HG02798 (cell line): ENCODE results near the gene SLFN11.
"Not testable (repeated sequence)": the region's sequence is repeated elsewhere in the genome, so short reads cannot be mapped to it uniquely, and the experiment has no call there.

Source experiments
- ATAC-seq: cut with Tn5 transposase; IDR thresholded peaks from one replicate; pipeline ENCODE4 v1.9.1; 2021; ENCODE audit warnings: mild to moderate bottlenecking; ENCODE audit not compliant: unreplicated experiment, poor library complexity

Gene SLFN11

GRCh38 chr17:35312346-35312745 lies 61.1 kb downstream of the SLFN11 start:
- ATAC-seq: no peak

- ATAC-seq: not testable (repeated sequence)
Measured at GRCh38 chr17:35309345-35309744, 64.1 kb downstream of the SLFN11 start.
